Heart right ventricle (tissue), 16 donors: ENCODE data around the gene TMEM218. TPM values are rescaled to one million over a fixed set of nuclear protein-coding genes. Genes with fewer than 3 reads are reported as not detected.
A peak's percentile ranks its signal among the peaks of the same experiment; 100 is the strongest.

Source experiments
- ATAC-seq, 8 donors: fragments of 200-7000 bp; cut with Tn5 transposase; one replicate each; pipeline ENCODE4 v1.9.1; 2020; ENCODE audit warnings: mild to moderate bottlenecking in 8 of 8, moderate library complexity in 8 of 8, moderate number of reproducible peaks in 1 of 8
- DNase-seq, 2 donors: peaks; one replicate each; pipeline ENCODE4 v3.0.0-alpha.2; 2020
- H3K27ac ChIP-seq, 10 donors: fragments of 200-600 bp; sonication (generic) in 2 of 10; one replicate each; pipeline versions ENCODE4 v1.5.0 to v1.8.0; 2020 to 2022; ENCODE audit warnings: mild to moderate bottlenecking in 3 of 10
- H3K27me3 ChIP-seq, 7 donors: fragments of 200-600 bp; one replicate each; pipeline ENCODE4 v1.8.0; 2021 to 2022; ENCODE audit warnings: mild to moderate bottlenecking in 2 of 7
- H3K36me3 ChIP-seq, 9 donors: fragments of 200-600 bp; sonication (generic) in 1 of 9; one replicate each; pipeline versions ENCODE4 v1.5.0 to v1.8.0; 2020 to 2022; ENCODE audit warnings: mild to moderate bottlenecking in 2 of 9
- H3K4me1 ChIP-seq, 9 donors: fragments of 200-600 bp; sonication (generic) in 1 of 9; one replicate each; pipeline versions ENCODE4 v1.5.0 to v1.8.0; 2020 to 2022; ENCODE audit warnings: mild to moderate bottlenecking in 4 of 9
- H3K4me3 ChIP-seq, 10 donors: fragments of 200-600 bp; sonication (generic) in 2 of 10; one replicate each; pipeline versions ENCODE4 v1.5.0 to v1.8.0; 2020 to 2022; ENCODE audit warnings: mild to moderate bottlenecking in 7 of 10, moderate library complexity in 2 of 10
- H3K9me3 ChIP-seq, 11 donors: fragments of 200-600 bp in 10 of 11; sonication (generic) in 2 of 11; one replicate each; pipeline versions ENCODE4 v1.5.0 to v1.8.0; 2013 to 2022; ENCODE audit warnings: mild to moderate bottlenecking in 2 of 11, control low read depth in 1 of 11, moderate library complexity in 1 of 11
- WGBS, 2 donors: extraction: QIAGEN DNeasy Blood & Tissue Kit; methylation state at CpG; one replicate each; pipeline ENCODE4 v1.1.7; 2013; ENCODE audit warnings: inconsistent platforms in 1 of 2; 5-methylcytosine and 5-hydroxymethylcytosine counted together
- intact Hi-C, 10 donors: fragments of 100-400 bp; cut with DNase I; formaldehyde crosslinking; loops; one replicate each; pipeline versions ENCODE4 v1.11.1 to v1.14.2; 2022
- polyA plus RNA-seq, 2 donors: library from polyadenylated mRNA; stranded (reverse); fragments of 200-250 nt; gene quantifications; one replicate each; pipeline ENCODE4 v1.2.3, GENCODE V29; 2013
- total RNA-seq, 10 donors: library from RNA; stranded (reverse); fragmentation: NEBNext Ultra II Directional in 3 of 10; extraction: Animal tissue kit (Norgen Biotek cat#: 25700) in 3 of 10; gene quantifications; one replicate each; pipeline versions ENCODE4 v1.2.1 to v1.2.4, GENCODE V29; 2021 to 2023
- TF ChIP-seq, protein P1 (sequence below), 9 donors: fragments of 200-600 bp; sonication (generic) in 2 of 9; IDR thresholded peaks; one replicate each; pipeline versions ENCODE4 v1.5.0 to v1.8.0; 2021 to 2022; ENCODE audit warnings: antibody characterized with exemption in 9 of 9, mild to moderate bottlenecking in 5 of 9, moderate library complexity in 1 of 9
- donor health status: Arrhythmogenic right ventricular cardiomyopathy.
- donor health status: ischemic (EF 13 %, LVEDD 7.1; RV severe dilation, severe dysfunction).
- donor health status: healthy with polysubstance abuse.
- donor health status: DM: no; HTN: yes; CAD: no.
- donor health status: DM: no; HTN: no; CAD: no.
- donor health status: ischemic (EF 25% LVEDD 6.9; RV normal size, moderate dysfunction).
- donor health status: ischemic (EF 25% LVEDD 5.7; RV mildly dilated, moderate dysfunction).
- donor health status: healthy.
- donor health status: DM: yes; HTN: yes; CAD: no.
- donor health status: Ischemic cardiomyopathy.
- donor health status: ischemic (EF 35%, LVEDD 5.7; RV mildly dilated, moderate dysfunction).
- donor health status: nonischemic (EF 11% LVEDD 7.7; RV severe dilation, severe dysfunction).
- donor health status: DM: yes; HTN: yes; CAD: no.
- donor health status: PGD.
- donor health status: ischemic (EF 29% LVEDD 5.4; RV normal size, mild dysfunction).
- donor health status: nonischemic (EF 23%, LVEDD 6.1; RV moderate dilation, normal function).

Gene TMEM218
- total and polyA plus RNA-seq, 12 donors, result 4.5 to 17.1 (median 6.9) TPM

DNA sequence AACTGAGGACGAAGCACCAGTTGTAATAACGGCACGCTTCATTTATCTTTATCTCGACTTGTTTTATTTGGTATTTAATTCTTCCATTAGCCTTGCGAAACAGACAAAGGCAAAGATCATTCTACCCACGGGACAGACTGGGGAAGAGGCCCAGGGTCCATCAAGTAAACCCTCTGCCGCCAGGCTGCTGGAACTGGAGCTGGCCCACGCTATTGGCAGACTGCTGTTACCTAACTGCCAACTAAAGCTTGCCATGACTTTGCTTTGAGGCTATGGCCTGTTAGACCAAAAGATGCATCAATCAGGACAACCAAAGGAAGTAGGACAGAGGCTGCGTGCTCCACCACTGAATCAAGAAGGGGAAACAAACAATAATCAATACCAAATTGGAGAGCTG, 780 bp upstream of the TMEM218 start:
- Histone ChIP-seq H3K27me3 (peaks cover 0 to 9% (median 0%) of the 10 kb centered on the region in 7 donors), H3K36me3 (peaks cover 0 to 5% (median 0%) of the 10 kb centered on the region in 9 donors), H3K4me1 (peaks cover 0 to 15% (median 9%) of the 10 kb centered on the region in 9 donors), H3K9me3 (no peaks in the 10 kb centered on the region), H3K4me3 (peak overlapping the region in 9 of 10 donors; percentile 14 to 93 (median 73)), H3K27ac (peak overlapping the region in 5 of 10 donors; percentile 8 to 52 (median 25))
- DNase-seq, result no peak
- intact Hi-C loops, result loop anchor here in 1 of 10 donors (10.0 kb wide), 1 partner anchor 157 kb away; the partner anchor contains the start of gene CCDC15
- TF ChIP-seq, protein P1, sequence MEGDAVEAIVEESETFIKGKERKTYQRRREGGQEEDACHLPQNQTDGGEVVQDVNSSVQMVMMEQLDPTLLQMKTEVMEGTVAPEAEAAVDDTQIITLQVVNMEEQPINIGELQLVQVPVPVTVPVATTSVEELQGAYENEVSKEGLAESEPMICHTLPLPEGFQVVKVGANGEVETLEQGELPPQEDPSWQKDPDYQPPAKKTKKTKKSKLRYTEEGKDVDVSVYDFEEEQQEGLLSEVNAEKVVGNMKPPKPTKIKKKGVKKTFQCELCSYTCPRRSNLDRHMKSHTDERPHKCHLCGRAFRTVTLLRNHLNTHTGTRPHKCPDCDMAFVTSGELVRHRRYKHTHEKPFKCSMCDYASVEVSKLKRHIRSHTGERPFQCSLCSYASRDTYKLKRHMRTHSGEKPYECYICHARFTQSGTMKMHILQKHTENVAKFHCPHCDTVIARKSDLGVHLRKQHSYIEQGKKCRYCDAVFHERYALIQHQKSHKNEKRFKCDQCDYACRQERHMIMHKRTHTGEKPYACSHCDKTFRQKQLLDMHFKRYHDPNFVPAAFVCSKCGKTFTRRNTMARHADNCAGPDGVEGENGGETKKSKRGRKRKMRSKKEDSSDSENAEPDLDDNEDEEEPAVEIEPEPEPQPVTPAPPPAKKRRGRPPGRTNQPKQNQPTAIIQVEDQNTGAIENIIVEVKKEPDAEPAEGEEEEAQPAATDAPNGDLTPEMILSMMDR (IDR thresholded peaks at IDR 0.05), result no peak
- ATAC-seq, result no peak
- 80 to 83% methylated on average over 9 of the region's 9 CpGs for WGBS, 2 donors

DNA sequence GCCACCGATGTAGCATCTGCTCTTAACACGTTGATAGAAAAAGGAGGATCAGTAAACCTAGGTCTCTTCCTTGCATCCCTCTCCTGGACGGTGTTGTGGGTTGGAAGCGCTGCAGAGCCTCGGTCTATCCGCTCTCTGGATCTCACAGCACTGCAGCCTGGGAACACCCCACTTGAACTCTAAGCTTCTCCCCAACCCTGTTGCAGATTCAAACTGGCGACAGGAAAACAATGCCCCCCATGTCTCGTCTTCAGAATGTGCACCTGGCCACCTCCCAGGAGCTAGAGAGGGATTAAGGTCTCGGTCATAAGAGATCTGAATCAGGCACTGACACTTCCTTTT, 454 bp downstream of the TMEM218 start:
- WGBS, 2 donors, result 0 to 1% methylated on average over 9 of the region's 9 CpGs
- H3K36me3 ChIP-seq, result peaks cover 0 to 8% (median 0%) of the 10 kb centered on the region in 9 donors
- H3K27me3 ChIP-seq, result no peaks in the 10 kb centered on the region
- ATAC-seq (peak in 1 of 8 donors; percentile 23), DNase-seq (no peak)
- peak overlapping the region; percentile 64 to 93 (median 76) for H3K4me3 ChIP-seq
- TF ChIP-seq, protein P1 (IDR thresholded peaks at IDR 0.05), result no peak
- intact Hi-C loops, result loop anchor here in 1 of 10 donors (10.0 kb wide), 1 partner anchor 156 kb away; the partner anchor contains the start of gene CCDC15
- peaks cover 0 to 15% (median 9%) of the 10 kb centered on the region in 9 donors for H3K4me1 ChIP-seq
- no peaks in the 10 kb centered on the region for H3K9me3 ChIP-seq
- peak overlapping the region in 9 of 10 donors; percentile 47 to 80 (median 74) for H3K27ac ChIP-seq

DNA sequence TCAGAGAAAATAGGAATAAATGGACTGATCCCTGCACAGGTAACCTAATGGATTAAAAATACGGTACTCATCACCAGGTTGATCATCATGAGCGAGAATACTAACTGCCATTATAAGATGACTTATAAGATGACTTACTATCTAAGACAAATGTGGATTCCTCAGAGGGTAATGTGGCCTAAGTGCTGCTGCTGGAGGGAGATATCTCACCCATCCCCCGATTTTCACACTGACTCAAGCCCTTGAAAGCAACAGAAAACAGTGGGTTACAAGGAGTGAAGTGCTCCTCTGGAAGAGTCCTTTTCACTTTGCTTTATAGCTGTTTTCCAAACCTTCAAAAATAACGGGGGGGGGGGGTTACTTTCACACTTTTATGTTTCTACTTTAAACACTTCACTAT, 920 bp downstream of the TMEM218 start:
- Histone ChIP-seq H3K27me3 (no peaks in the 10 kb centered on the region), H3K4me1 (peaks cover 0 to 15% (median 9%) of the 10 kb centered on the region in 9 donors), H3K4me3 (peak overlapping the region in 9 of 10 donors; percentile 64 to 93 (median 75)), H3K9me3 (no peaks in the 10 kb centered on the region), H3K27ac (no peak overlapping the region), H3K36me3 (peaks cover 0 to 8% (median 0%) of the 10 kb centered on the region in 9 donors)
- DNase-seq (no peak), ATAC-seq (no peak)
- TF ChIP-seq, protein P1 (IDR thresholded peaks at IDR 0.05), result no peak
- intact Hi-C loops, result loop anchor here in 1 of 10 donors (10.0 kb wide), 1 partner anchor 156 kb away; the partner anchor contains the start of gene CCDC15
- WGBS, 2 donors, result 52 to 57% methylated on average over 4 of the region's 4 CpGs

DNA sequence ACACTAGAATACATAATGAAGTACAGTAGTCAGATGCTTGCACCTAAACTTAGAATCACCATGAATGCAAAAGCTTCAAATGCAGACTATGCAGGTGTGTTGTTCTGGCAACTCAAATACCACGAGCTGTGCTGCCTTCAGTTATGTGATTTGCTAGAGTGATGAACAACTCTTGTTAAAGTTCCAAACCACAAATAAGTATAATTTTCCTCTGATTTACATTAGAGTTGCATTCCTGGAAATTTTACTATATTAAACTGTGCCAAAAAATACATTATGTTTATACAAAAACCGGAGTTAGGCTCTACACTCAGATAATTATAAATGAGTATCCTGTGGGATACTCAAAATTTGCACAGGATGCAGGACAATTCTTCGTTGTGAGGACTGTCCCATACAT, 3.0 kb downstream of the TMEM218 start:
- no peaks in the 10 kb centered on the region for H3K9me3 ChIP-seq
- TF ChIP-seq, protein P1 (IDR thresholded peaks at IDR 0.05), result no peak
- intact Hi-C loops, result no loop called here
- H3K4me3 ChIP-seq, result no peak overlapping the region
- H3K27me3 ChIP-seq, result no peaks in the 10 kb centered on the region
- H3K36me3 ChIP-seq, result peaks cover 0 to 8% (median 0%) of the 10 kb centered on the region in 9 donors
- ATAC-seq (no peak), DNase-seq (no peak)
- peaks cover 0 to 15% (median 9%) of the 10 kb centered on the region in 9 donors for H3K4me1 ChIP-seq
- H3K27ac ChIP-seq, result no peak overlapping the region
- WGBS, 2 donors, result 73% methylated on average over 3 of the region's 3 CpGs
